Ishikawa (cell line): ENCODE results near the gene ALX3.

Experiments used
- CEBPB ChIP-seq: IDR thresholded peaks from 2 replicates; pipeline ENCODE4 v1.6.1; 2012
- EGR1 ChIP-seq: IDR thresholded peaks from 2 replicates; pipeline ENCODE4 v1.6.1; 2012
- EP300 ChIP-seq: IDR thresholded peaks from 2 replicates; pipeline ENCODE4 v1.6.1; 2012; ENCODE audit warnings: borderline replicate concordance
- FOXM1 ChIP-seq: IDR thresholded peaks from 2 replicates; pipeline ENCODE4 v1.6.1; 2012; ENCODE audit warnings: low read depth, borderline replicate concordance
- MAX ChIP-seq: IDR thresholded peaks from 2 replicates; pipeline ENCODE4 v1.6.1; 2012
- REST ChIP-seq: IDR thresholded peaks from 2 replicates; pipeline ENCODE4 v1.6.1; 2012; ENCODE audit warnings: low read depth, mild to moderate bottlenecking
- TCF12 ChIP-seq: IDR thresholded peaks from 2 replicates; pipeline ENCODE4 v1.6.1; 2012; ENCODE audit warnings: low read depth
- USF1 ChIP-seq: IDR thresholded peaks from 2 replicates; pipeline ENCODE4 v1.6.1; 2012
- YY1 ChIP-seq: IDR thresholded peaks from 2 replicates; pipeline ENCODE4 v1.6.1; 2012; ENCODE audit warnings: low read depth
- ZBTB7A ChIP-seq: IDR thresholded peaks from 2 replicates; pipeline ENCODE4 v1.6.1; 2012; ENCODE audit warnings: low read depth

- no peak for TF ChIP-seq EGR1
- no peak for TF ChIP-seq CEBPB
- no peak for TF ChIP-seq REST
- no peak for TF ChIP-seq YY1
- TF ChIP-seq ZBTB7A: no peak
- TF ChIP-seq MAX: no peak
- no peak for TF ChIP-seq EP300
- TF ChIP-seq TCF12: no peak
- TF ChIP-seq FOXM1: no peak
- TF ChIP-seq USF1: no peak
Observed at GRCh38 chr1:110048240-110048639, 22.2 kb downstream of the ALX3 start.
